Muscle layer of colon (tissue), 2 donors: ENCODE measurements around the gene HPCAL1.

Experiments
- H3K27ac ChIP-seq: one replicate; pipeline ENCODE4 v1.7.0; 2013; ENCODE audit warnings: low read depth, mild to moderate bottlenecking, low read length, moderate library complexity
- H3K27me3 ChIP-seq, 2 donors: one replicate each; pipeline ENCODE4 v1.7.0; 2013; ENCODE audit warnings: low read length in 2 of 2, mild to moderate bottlenecking in 2 of 2; ENCODE audit not compliant: insufficient read depth in 2 of 2, control insufficient read depth in 1 of 2
- H3K36me3 ChIP-seq: one replicate; pipeline ENCODE4 v1.7.0; 2013; ENCODE audit warnings: mild to moderate bottlenecking, low read length; ENCODE audit not compliant: insufficient read depth
- H3K4me1 ChIP-seq: one replicate; pipeline ENCODE4 v1.7.0; 2013; ENCODE audit warnings: mild to moderate bottlenecking, low read length; ENCODE audit not compliant: insufficient read depth
- H3K4me3 ChIP-seq, 2 donors: one replicate each; pipeline ENCODE4 v1.7.0; 2013; ENCODE audit warnings: low read length in 2 of 2, low read depth in 1 of 2, mild to moderate bottlenecking in 1 of 2, moderate library complexity in 1 of 2
- H3K9ac ChIP-seq: one replicate; pipeline ENCODE4 v1.7.0; 2013; ENCODE audit warnings: low read length
- H3K9me3 ChIP-seq: one replicate; pipeline ENCODE4 v1.7.0; 2013; ENCODE audit warnings: mild to moderate bottlenecking, low read length
- donor health status: abdominal sarcoma.
- donor health status: Adenocarcinoma of cecum.

Gene HPCAL1

GRCh38 chr2:10426726-10427617 is 124.3 kb downstream of the HPCAL1 start:
- no peak overlapping the region for H3K9ac ChIP-seq
- no peak overlapping the region for H3K4me3 ChIP-seq
- no peaks in the 10 kb centered on the region for H3K27me3 ChIP-seq
- H3K4me1 ChIP-seq, result no peaks in the 10 kb centered on the region
- no peak overlapping the region for H3K27ac ChIP-seq
- peaks cover 12% of the 10 kb centered on the region for H3K36me3 ChIP-seq
- H3K9me3 ChIP-seq, result no peaks in the 10 kb centered on the region

GRCh38 chr2:10427618-10427949 is 124.9 kb downstream of the HPCAL1 start:
- Histone ChIP-seq H3K27ac (no peak overlapping the region), H3K9me3 (no peaks in the 10 kb centered on the region), H3K9ac (no peak overlapping the region), H3K4me3 (no peak overlapping the region), H3K4me1 (no peaks in the 10 kb centered on the region), H3K27me3 (no peaks in the 10 kb centered on the region), H3K36me3 (peaks cover 7% of the 10 kb centered on the region)

- no peak overlapping the region for H3K9ac ChIP-seq
- no peaks in the 10 kb centered on the region for H3K27me3 ChIP-seq
- no peak overlapping the region for H3K27ac ChIP-seq
- H3K36me3 ChIP-seq, result no peaks in the 10 kb centered on the region
- H3K9me3 ChIP-seq, result no peaks in the 10 kb centered on the region
- H3K4me3 ChIP-seq, result no peak overlapping the region
- no peaks in the 10 kb centered on the region for H3K4me1 ChIP-seq
These were observed 125.7 kb downstream of the HPCAL1 start for GRCh38 chr2:10428355-10428754.

DNA sequence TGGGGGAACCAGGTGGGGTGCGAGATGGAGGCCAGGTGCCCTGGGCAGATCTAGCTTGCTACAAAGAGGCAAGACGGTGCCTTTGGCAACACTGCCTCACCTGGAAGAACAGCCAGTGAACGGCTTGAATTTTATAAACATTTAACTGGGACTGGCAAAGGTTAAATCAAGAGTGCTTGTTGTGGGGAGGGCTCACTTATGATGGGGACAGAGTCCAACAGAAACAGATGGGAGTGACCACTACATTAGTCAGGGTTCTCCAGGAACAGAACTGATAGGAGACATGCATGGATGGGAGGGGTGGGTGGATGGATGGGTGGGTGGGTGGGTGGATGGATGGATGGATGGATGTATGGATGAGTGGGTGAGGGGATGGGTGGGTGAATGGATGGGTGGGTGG is 126.2 kb downstream of the HPCAL1 start:
- H3K27me3 ChIP-seq, result no peaks in the 10 kb centered on the region
- no peak overlapping the region for H3K9ac ChIP-seq
- H3K4me1 ChIP-seq, result no peaks in the 10 kb centered on the region
- no peak overlapping the region for H3K4me3 ChIP-seq
- H3K36me3 ChIP-seq, result no peaks in the 10 kb centered on the region
- H3K27ac ChIP-seq, result no peak overlapping the region
- no peaks in the 10 kb centered on the region for H3K9me3 ChIP-seq

GRCh38 chr2:10430886-10431622 is 128.3 kb downstream of the HPCAL1 start:
- H3K27ac ChIP-seq, result no peak overlapping the region
- H3K9me3 ChIP-seq, result no peaks in the 10 kb centered on the region
- no peak overlapping the region for H3K9ac ChIP-seq
- H3K4me1 ChIP-seq, result no peaks in the 10 kb centered on the region
- no peak overlapping the region for H3K4me3 ChIP-seq
- H3K27me3 ChIP-seq, result peaks cover 0 to 6% of the 10 kb centered on the region in 2 donors
- H3K36me3 ChIP-seq, result no peaks in the 10 kb centered on the region

DNA sequence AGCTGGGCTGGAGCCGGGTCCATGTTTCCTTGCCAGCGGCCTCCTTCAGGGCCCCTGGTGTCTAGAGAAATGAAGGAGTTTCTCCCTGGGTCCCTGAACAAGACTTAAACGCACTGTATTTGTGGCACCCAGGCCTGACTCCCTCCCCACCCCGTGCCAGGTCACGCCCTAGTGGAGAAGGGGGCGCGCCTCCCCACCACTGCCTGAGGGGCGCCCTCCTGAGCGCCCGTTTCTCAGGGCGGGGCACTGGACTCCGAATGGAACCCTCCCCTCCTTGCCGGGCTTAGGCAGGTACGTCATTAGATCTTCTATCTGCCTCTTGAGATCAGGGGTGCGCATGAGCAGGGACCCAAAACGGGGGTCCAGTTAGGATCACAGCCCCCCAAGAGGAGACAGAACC is 129.1 kb downstream of the HPCAL1 start:
- Histone ChIP-seq H3K27me3 (peaks cover 0 to 6% of the 10 kb centered on the region in 2 donors), H3K9ac (no peak overlapping the region), H3K27ac (no peak overlapping the region), H3K4me3 (no peak overlapping the region), H3K36me3 (no peaks in the 10 kb centered on the region), H3K4me1 (no peaks in the 10 kb centered on the region), H3K9me3 (no peaks in the 10 kb centered on the region)

DNA sequence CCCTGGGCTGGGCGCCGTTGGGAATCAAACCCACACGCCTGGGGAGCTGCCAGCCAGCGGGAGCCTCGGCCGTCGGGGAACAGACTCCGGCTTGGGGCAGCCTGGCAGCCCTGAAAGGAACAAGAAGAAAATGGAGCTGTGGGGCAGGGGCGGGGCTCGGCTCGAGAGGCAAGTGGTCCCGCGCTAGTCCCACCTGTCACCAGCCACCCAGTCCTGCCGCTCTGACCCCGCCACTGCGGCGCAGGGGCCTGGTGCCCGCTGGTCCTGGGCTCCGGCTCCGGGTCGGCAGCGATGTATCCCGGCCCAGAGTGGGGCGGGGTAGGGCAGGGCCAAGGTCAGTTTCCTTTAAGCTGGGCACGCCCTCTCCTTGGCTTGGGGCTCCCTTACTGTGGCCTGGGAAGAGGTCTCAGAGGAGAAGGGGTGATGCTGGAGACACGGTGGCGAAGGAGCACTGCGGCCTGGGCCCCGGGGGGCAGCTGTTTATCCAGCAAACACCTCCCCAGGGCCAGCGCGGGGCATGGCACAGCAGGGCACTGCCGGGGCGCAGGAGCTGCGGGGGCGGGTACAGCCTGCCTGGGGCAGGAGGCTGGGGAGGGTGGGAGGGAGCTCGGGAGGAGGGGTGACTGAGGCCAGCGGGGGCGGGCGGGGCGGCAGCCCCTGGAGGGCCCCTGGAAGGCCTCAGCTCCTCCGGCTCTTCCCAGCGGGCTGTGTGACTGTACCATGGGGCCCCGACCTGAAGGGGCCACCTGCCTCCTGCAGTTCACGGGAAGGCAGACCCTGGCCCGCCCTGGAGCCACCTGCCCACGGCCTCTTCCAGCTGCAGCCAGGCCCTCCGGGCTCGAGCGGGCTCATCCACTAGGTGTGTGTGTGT is 129.8 kb downstream of the HPCAL1 start:
- H3K27me3 ChIP-seq, result peaks cover 0 to 6% of the 10 kb centered on the region in 2 donors
- no peak overlapping the region for H3K27ac ChIP-seq
- no peaks in the 10 kb centered on the region for H3K9me3 ChIP-seq
- H3K9ac ChIP-seq, result no peak overlapping the region
- H3K4me1 ChIP-seq, result no peaks in the 10 kb centered on the region
- no peaks in the 10 kb centered on the region for H3K36me3 ChIP-seq
- no peak overlapping the region for H3K4me3 ChIP-seq

DNA sequence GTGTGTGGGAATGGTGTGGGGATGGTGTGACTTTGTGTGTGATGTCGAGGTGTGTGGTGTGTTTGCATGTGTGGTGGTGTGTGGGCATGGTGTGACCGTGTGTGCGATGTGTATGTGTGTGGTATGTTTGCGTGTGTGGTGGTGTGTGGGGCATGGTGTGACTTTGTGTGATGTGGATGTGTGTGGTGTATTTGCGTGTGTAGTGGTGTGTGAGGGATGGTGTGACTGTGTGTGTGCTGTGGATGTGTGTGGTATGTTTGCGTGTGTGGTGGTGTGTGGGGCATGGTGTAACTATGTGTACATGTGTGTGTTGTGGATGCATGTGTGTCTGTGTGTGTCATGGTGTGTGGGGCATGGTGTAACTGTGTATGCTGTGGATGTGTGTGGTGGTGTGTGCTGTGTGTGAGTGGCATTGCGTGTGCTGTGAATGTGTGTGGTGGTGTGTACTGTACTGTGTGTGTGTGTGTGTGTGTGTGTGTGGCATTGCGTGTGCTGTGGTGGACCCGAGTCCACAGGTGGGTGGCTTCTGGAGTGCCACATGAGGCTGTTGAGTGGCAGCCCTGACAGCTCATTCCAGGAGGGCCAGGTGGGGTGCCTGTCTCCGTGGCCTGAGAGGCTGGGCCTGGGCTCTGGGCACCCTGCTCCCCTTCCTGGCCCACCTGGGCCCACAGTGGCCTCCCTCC is 130.7 kb downstream of the HPCAL1 start:
- no peak overlapping the region for H3K9ac ChIP-seq
- H3K27ac ChIP-seq, result no peak overlapping the region
- H3K4me1 ChIP-seq, result no peaks in the 10 kb centered on the region
- no peak overlapping the region for H3K4me3 ChIP-seq
- H3K27me3 ChIP-seq, result peaks cover 0 to 6% of the 10 kb centered on the region in 2 donors
- H3K9me3 ChIP-seq, result no peaks in the 10 kb centered on the region
- no peaks in the 10 kb centered on the region for H3K36me3 ChIP-seq

DNA sequence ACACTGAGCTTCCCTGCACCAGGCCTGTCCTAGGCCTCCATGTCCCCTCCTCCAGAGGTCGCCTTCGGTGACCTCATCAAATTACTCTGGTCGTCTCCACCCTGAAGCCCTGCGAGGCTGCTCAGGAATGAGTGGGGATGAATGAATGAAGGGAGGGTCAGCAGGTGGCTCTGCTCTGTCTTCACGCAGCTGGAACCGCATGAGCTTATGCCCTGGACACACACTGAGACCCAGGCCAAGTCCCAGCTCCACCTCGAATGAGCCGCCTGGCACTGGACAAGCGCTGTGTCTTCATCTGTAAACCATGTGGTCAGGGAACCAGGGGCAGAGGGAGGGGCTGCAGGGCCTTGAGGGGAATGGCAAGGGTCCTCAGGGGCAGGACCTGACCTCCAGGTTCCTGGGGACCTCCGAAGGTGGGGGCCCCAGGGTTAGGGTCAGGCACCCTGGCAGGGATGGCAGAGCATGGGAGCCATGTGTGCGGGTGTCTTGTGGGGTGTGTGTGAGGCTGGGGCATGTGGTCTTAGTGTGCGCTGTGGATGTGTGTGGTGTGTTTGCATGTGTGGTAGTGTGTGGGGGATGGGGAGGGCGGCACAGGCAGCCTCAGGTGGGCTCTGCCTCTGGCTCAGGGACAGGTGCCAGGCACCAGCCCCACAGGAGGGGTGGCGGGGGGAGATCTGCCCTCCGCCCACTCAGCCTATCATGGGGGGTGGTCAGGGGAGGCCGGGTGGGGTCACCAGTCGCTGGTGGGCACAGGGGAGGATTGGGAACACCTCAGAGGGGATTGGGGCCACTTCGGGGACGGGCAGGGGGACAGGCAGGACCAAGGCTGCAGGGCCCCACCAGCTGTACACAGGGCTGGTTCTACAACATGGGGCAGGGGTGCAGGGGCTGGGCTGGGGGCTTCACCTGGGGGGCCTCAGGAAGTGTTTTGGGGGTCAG is 131.5 kb downstream of the HPCAL1 start:
- peaks cover 0 to 6% of the 10 kb centered on the region in 2 donors for H3K27me3 ChIP-seq
- H3K36me3 ChIP-seq, result no peaks in the 10 kb centered on the region
- no peak overlapping the region for H3K9ac ChIP-seq
- H3K27ac ChIP-seq, result no peak overlapping the region
- H3K4me1 ChIP-seq, result peaks cover 2% of the 10 kb centered on the region
- H3K9me3 ChIP-seq, result no peaks in the 10 kb centered on the region
- H3K4me3 ChIP-seq, result no peak overlapping the region
